IMR-90 (cell line): ENCODE data around the gene PLCB4.

Experiments used
- BHLHE40 ChIP-seq: fragments of 150-350 bp; IDR thresholded peaks from 2 replicates; pipeline ENCODE4 v1.6.1; 2016; ENCODE audit warnings: mild to moderate bottlenecking, low read depth, low read length
- CEBPB ChIP-seq: IDR thresholded peaks from 2 replicates; pipeline ENCODE4 v1.6.1; 2012; ENCODE audit warnings: low read depth, low read length, improper control_type of control experiment
- MAFK ChIP-seq: IDR thresholded peaks from 2 replicates; pipeline ENCODE4 v1.6.1; 2012; ENCODE audit warnings: low read depth, low read length, improper control_type of control experiment
- MAZ ChIP-seq: IDR thresholded peaks from 2 replicates; pipeline ENCODE4 v1.6.1; 2012; ENCODE audit warnings: low read depth, mild to moderate bottlenecking, low read length, improper control_type of control experiment, moderate library complexity, borderline replicate concordance
- POLR2A ChIP-seq: IDR thresholded peaks from 2 replicates; pipeline ENCODE4 v1.6.1; 2012; ENCODE audit warnings: mild to moderate bottlenecking, low read depth, low read length
- RFX5 ChIP-seq: IDR thresholded peaks from 2 replicates; pipeline ENCODE4 v1.8.0; 2012; ENCODE audit warnings: low read depth, mild to moderate bottlenecking, low read length, moderate library complexity
- SMC3 ChIP-seq: fragments of 150-350 bp; IDR thresholded peaks from 2 replicates; pipeline ENCODE4 v1.6.1; 2016; ENCODE audit warnings: low read depth, mild to moderate bottlenecking, antibody characterized with exemption, low read length, moderate library complexity
- USF2 ChIP-seq: fragments of 150-350 bp; IDR thresholded peaks from 2 replicates; pipeline ENCODE4 v1.6.1; 2017; ENCODE audit warnings: mild to moderate bottlenecking, antibody characterized with exemption, low read length, low read depth
- TF ChIP-seq, protein P1 (sequence below): conservative IDR thresholded peaks from 2 replicates; pipeline ENCODE4 v1.5.1; 2012; ENCODE audit warnings: mild to moderate bottlenecking, low read depth, low read length, improper control_type of control experiment
- TF ChIP-seq, protein P2 (sequence below): fragments of 150-350 bp; IDR thresholded peaks from 2 replicates; pipeline ENCODE4 v1.6.1; 2016; ENCODE audit warnings: low read depth, mild to moderate bottlenecking, low read length, moderate library complexity, borderline replicate concordance

GRCh38 chr20:9102456-9102855 is 33.6 kb downstream of the PLCB4 start:
- TF ChIP-seq, protein P1, sequence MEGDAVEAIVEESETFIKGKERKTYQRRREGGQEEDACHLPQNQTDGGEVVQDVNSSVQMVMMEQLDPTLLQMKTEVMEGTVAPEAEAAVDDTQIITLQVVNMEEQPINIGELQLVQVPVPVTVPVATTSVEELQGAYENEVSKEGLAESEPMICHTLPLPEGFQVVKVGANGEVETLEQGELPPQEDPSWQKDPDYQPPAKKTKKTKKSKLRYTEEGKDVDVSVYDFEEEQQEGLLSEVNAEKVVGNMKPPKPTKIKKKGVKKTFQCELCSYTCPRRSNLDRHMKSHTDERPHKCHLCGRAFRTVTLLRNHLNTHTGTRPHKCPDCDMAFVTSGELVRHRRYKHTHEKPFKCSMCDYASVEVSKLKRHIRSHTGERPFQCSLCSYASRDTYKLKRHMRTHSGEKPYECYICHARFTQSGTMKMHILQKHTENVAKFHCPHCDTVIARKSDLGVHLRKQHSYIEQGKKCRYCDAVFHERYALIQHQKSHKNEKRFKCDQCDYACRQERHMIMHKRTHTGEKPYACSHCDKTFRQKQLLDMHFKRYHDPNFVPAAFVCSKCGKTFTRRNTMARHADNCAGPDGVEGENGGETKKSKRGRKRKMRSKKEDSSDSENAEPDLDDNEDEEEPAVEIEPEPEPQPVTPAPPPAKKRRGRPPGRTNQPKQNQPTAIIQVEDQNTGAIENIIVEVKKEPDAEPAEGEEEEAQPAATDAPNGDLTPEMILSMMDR, result no peak
- TF ChIP-seq, protein P2, sequence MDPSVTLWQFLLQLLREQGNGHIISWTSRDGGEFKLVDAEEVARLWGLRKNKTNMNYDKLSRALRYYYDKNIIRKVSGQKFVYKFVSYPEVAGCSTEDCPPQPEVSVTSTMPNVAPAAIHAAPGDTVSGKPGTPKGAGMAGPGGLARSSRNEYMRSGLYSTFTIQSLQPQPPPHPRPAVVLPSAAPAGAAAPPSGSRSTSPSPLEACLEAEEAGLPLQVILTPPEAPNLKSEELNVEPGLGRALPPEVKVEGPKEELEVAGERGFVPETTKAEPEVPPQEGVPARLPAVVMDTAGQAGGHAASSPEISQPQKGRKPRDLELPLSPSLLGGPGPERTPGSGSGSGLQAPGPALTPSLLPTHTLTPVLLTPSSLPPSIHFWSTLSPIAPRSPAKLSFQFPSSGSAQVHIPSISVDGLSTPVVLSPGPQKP, result no peak
- TF ChIP-seq MAFK (no peak), MAZ (no peak), USF2 (no peak), BHLHE40 (no peak), RFX5 (no peak), POLR2A (no peak), SMC3 (no peak), CEBPB (no peak)
